Prostate gland (tissue), 2 donors: Measurements from ENCODE around the gene SPC25. TPM values are rescaled to one million over a fixed set of nuclear protein-coding genes. Genes with fewer than 3 reads are reported as not detected.

ENCODE experiments used
- DNase-seq: peaks from one replicate; pipeline ENCODE4 v3.0.0-alpha.2; 2019; ENCODE audit warnings: low spot score
- H3K27ac ChIP-seq, 2 donors: fragments of 200-600 bp; sonication (generic); 2 replicates each; pipeline ENCODE4 v1.5.1; 2017 to 2019
- H3K27me3 ChIP-seq: fragments of 200-600 bp; sonication (generic); replicated peaks from 2 replicates; pipeline ENCODE4 v1.5.1; 2019; ENCODE audit not compliant: insufficient read depth
- H3K36me3 ChIP-seq, 2 donors: fragments of 200-600 bp; sonication (generic); 1 replicate in 1 of 2; 2 replicates in 1 of 2; pipeline versions ENCODE4 v1.5.1 to v1.8.1; 2017 to 2019
- H3K4me1 ChIP-seq: fragments of 200-600 bp; sonication (generic); replicated peaks from 2 replicates; pipeline ENCODE4 v1.5.1; 2019
- H3K4me3 ChIP-seq, 2 donors: fragments of 200-600 bp; sonication (generic); 2 replicates each; pipeline ENCODE4 v1.5.1; 2017 to 2019
- H3K9me3 ChIP-seq: fragments of 200-600 bp; sonication (generic); 2 replicates; pipeline ENCODE4 v1.5.1; 2017
- CTCF ChIP-seq, 4 experiments: fragments of 200-600 bp in 2 of 4; fragments of 450-650 bp in 2 of 4; sonication (generic) in 2 of 4; IDR thresholded peaks; 1 replicate in 3 of 4; 2 replicates in 1 of 4; pipeline ENCODE4 v1.5.1; 2016 to 2019; ENCODE audit warnings: antibody characterized with exemption in 4 of 4, mild to moderate bottlenecking in 2 of 4, moderate library complexity in 2 of 4
- POLR2A ChIP-seq: fragments of 450-650 bp; IDR thresholded peaks from one replicate; pipeline ENCODE4 v1.6.1; 2016; ENCODE audit warnings: antibody characterized with exemption, mild to moderate bottlenecking
- POLR2AphosphoS5 ChIP-seq: sonication (generic); formaldehyde crosslinking; IDR thresholded peaks from one replicate; pipeline ENCODE4 v1.6.1; 2017; ENCODE audit warnings: antibody characterized with exemption
- WGBS: methylation state at CpG from one replicate; pipeline ENCODE4 v1.1.5; 2018; 5-methylcytosine and 5-hydroxymethylcytosine counted together
- intact Hi-C: fragments of 100-400 bp; cut with DNase I; formaldehyde crosslinking; loops from one replicate; pipeline ENCODE4 v1.14.2; 2022
- total RNA-seq, 2 donors: library from RNA; depleted of rRNA; stranded (reverse); fragments of >200 nt; gene quantifications; one replicate each; pipeline ENCODE4 v1.1.0, GENCODE V29; 2016

The SPC25 gene, protein sequence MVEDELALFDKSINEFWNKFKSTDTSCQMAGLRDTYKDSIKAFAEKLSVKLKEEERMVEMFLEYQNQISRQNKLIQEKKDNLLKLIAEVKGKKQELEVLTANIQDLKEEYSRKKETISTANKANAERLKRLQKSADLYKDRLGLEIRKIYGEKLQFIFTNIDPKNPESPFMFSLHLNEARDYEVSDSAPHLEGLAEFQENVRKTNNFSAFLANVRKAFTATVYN
- total RNA-seq, result 1 to 10 TPM in 1 of 2 donors, under 1 TPM in 1; 0.91 to 2.2 TPM

DNA sequence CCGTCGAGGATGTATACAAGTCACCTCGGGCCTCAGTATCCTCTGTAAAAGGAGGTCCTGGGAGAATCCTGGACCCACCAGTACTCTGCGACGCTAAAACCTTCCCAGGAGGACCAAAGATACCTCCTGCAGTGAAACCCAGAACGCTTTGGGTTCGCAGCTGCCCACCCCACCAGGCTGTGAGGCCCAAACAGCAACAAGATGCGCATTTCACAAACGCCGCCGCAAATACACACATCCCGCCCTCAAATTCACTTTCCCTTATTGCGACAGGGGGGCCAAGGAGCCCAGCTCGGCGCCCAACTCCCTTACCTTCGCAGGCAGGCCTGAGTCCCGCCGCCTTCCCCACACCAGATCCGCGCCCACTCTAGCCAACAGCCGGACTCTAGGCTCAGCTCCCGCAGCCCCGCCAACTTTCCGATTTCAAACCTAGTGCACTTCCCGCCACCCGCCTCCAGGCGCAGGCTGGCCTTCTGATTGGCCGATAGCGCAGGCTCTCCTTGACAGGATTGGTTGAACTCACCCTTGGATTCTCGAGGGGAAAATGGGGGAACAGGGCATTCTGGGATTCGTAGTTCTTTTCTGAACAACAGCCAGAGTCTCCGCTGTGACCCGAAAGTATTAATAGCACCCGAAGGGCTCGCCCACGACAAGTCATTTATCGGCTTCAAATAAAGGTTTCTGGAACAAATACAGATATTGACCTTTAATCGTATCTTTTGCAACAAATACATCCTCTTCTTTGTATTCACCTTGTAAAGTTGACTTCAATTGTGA, at the start of gene SPC25:
SPC25 (minus strand) TSS at position 425 of the 777 bp plus-strand sequence. CDS start 911 bp downstream, outside the sequence.
- H3K27me3 ChIP-seq, result no peaks in the 10 kb centered on the region
- no peaks in the 10 kb centered on the region for H3K9me3 ChIP-seq
- under 1% methylated on average over 38 of the region's 38 CpGs for WGBS
- H3K4me3 ChIP-seq, result peak within 1 kb of the TSS; percentile 38
- H3K36me3 ChIP-seq, result no peaks in the 10 kb centered on the region
- H3K27ac ChIP-seq, result no peak within 1 kb of the TSS
- no peak for TF ChIP-seq POLR2A
- peak; percentile 74 for TF ChIP-seq POLR2AphosphoS5
- TF ChIP-seq CTCF (IDR thresholded peaks at IDR 0.05), result peak in 2 of 4 experiments; percentile 43 to 56
- peak; percentile 73 for DNase-seq
- intact Hi-C loops, result no loop called here
- no peaks in the 10 kb centered on the region for H3K4me1 ChIP-seq

DNA sequence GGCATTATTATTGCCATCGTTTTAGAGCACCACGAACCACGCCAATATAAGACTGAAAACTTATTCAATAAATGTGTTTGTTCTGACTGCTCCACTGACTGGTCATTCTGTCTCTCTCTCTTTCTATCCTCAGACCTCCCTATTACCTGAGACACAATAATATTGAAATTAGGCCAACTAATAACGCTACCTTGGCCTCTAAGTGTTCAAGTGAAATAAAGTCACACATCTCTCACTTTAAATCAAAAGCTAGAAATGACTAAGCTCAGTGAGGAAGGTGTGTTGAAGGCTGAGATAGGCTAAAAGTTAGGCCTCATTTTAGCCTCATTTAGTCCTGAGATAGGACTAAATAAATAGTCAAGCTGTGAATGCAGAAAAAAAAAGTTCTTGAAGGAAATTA, 49.7 kb upstream of the SPC25 start:
- intact Hi-C loops, result no loop called here
- no peaks in the 10 kb centered on the region for H3K36me3 ChIP-seq
- no peak for DNase-seq
- TF ChIP-seq POLR2A, result no peak
- no peak for TF ChIP-seq CTCF (IDR thresholded peaks at IDR 0.05)
- TF ChIP-seq POLR2AphosphoS5, result no peak
- no peak overlapping the region for H3K4me3 ChIP-seq
- H3K27me3 ChIP-seq, result no peaks in the 10 kb centered on the region
- H3K4me1 ChIP-seq, result no peaks in the 10 kb centered on the region
- no peak overlapping the region for H3K27ac ChIP-seq
- 93% methylated on average over 4 of the region's 4 CpGs for WGBS
- H3K9me3 ChIP-seq, result no peaks in the 10 kb centered on the region

GRCh38 chr2:168939061-168939460, 48.8 kb upstream of the SPC25 start:
- intact Hi-C loops, result no loop called here
- H3K27me3 ChIP-seq, result no peaks in the 10 kb centered on the region
- no peaks in the 10 kb centered on the region for H3K9me3 ChIP-seq
- no peaks in the 10 kb centered on the region for H3K36me3 ChIP-seq
- WGBS, result 89% methylated on average over 1 of the region's 1 CpG
- H3K4me3 ChIP-seq, result no peak overlapping the region
- no peak overlapping the region for H3K27ac ChIP-seq
- TF ChIP-seq POLR2A, result no peak
- TF ChIP-seq POLR2AphosphoS5, result no peak
- no peak for TF ChIP-seq CTCF (IDR thresholded peaks at IDR 0.05)
- H3K4me1 ChIP-seq, result no peaks in the 10 kb centered on the region
- DNase-seq, result no peak

DNA sequence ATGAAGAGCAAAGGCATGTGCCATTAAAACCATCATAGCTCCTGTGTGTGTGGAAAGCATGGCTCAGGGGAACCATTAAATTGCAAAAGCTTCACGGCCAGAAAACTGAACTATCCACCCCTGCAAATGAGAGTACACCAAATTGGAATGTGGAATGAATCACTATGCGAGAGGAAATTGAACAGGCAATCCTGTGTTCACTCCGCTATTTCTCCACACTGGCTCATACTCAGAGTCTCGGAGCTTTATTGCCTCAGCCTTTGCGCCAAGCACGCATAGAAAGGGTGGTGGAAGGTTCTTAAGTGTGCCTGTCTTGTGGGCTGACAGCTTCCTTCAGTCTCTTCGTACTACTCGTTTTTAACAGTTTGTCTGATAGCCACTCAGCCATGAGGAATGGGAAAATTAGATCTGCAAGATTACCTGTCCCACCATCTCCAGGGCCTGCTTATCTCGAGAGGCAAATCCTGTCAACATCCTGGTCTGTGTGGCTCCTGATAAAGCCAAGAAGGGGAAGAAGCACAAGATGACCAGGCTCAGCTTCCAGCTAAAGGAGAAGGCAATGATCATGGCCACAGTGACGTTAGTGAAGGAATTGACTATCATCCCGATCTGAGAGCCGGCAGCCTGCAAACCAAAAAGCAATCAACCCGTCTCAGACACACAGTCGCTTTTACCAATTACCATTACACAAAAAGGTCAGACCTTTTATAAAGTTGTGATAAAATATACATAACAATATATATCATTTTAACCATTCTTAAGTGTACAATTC, 45.8 kb upstream of the SPC25 start:
- intact Hi-C loops, result no loop called here
- TF ChIP-seq CTCF (IDR thresholded peaks at IDR 0.05) (no peak), POLR2A (no peak), POLR2AphosphoS5 (no peak)
- Histone ChIP-seq H3K36me3 (no peaks in the 10 kb centered on the region), H3K27me3 (no peaks in the 10 kb centered on the region), H3K4me3 (no peak overlapping the region), H3K9me3 (no peaks in the 10 kb centered on the region), H3K27ac (no peak overlapping the region), H3K4me1 (no peaks in the 10 kb centered on the region)
- no peak for DNase-seq
- 80% methylated on average over 14 of the region's 14 CpGs for WGBS
